SK-N-MC (cell line): ENCODE data around the gene GALK2.

ENCODE experiments used
- EZH2 ChIP-seq: fragments of 200-600 bp; sonication (generic); IDR thresholded peaks from one replicate; pipeline ENCODE4 v1.6.1; 2017; ENCODE audit warnings: antibody characterized with exemption
- POLR2AphosphoS5 ChIP-seq: IDR thresholded peaks from 2 replicates; pipeline ENCODE4 v1.6.1; 2012; ENCODE audit warnings: mild to moderate bottlenecking, low read depth, low read length, borderline replicate concordance

DNA sequence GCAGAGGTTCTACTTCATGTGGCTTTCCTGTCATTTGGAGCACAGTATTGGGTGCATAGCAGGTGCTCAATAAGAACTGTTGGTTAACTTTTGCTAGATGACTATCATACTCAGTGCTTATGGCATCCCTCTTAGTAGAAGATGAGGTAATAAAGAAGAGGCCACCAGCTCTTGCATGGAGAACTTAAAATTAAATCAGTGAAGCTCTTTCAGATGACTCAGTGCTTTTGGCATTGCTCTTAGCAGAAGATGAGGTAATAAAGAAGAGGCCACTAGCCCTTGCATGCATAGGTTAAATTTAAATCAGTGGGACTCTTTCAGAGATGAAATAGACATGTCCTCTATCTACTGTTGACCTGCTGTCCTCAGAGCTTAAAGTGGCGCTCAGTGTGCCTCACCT lies 143.6 kb downstream of the GALK2 start:
- TF ChIP-seq POLR2AphosphoS5 (no peak), EZH2 (no peak)
